RPMI7951 (cell line): Measurements from ENCODE around the gene IPCEF1. TPM values are rescaled to one million over a fixed set of nuclear protein-coding genes. Genes with fewer than 3 reads are reported as not detected.
A peak's percentile ranks its signal among the peaks of the same experiment; 100 is the strongest.

ENCODE experiments used
- DNase-seq: peaks from one replicate; pipeline ENCODE4 v3.0.0-alpha.2; 2012; ENCODE audit warnings: low read depth
- total RNA-seq: library from RNA; depleted of rRNA; stranded (reverse); fragments of >200 nt; shearing (Covaris generic); gene quantifications from 2 replicates; pipeline ENCODE4 v1.2.3, GENCODE V29; 2014; rRNA removed

IPCEF1 gene
- under 0.01 and 0.59 TPM in 2 replicates for total RNA-seq

GRCh38 chr6:154356690-154357089 lies at the start of gene IPCEF1:
Gene IPCEF1 (minus strand): TSS chr6:154356803. CDS start chr6:154265947, 90,856 bp downstream.
- no peak for DNase-seq

- no peak for DNase-seq
Observed at GRCh38 chr6:154406301-154406700, 49.7 kb upstream of the IPCEF1 start.

GRCh38 chr6:154404791-154405400 lies 48.3 kb upstream of the IPCEF1 start:
- peak; percentile 55 for DNase-seq

GRCh38 chr6:154403788-154404187 lies 47.2 kb upstream of the IPCEF1 start:
- peak; percentile 84 for DNase-seq

GRCh38 chr6:154402081-154402780 lies 45.6 kb upstream of the IPCEF1 start:
- no peak for DNase-seq

GRCh38 chr6:154399097-154399496 lies 42.5 kb upstream of the IPCEF1 start:
- DNase-seq = peak; percentile 59

- no peak for DNase-seq
Observed at GRCh38 chr6:154397491-154398195, 41.0 kb upstream of the IPCEF1 start.

- DNase-seq = no peak
Observed at GRCh38 chr6:154395878-154396277, 39.3 kb upstream of the IPCEF1 start.

- DNase-seq = no peak
Observed at GRCh38 chr6:154395316-154395715, 38.7 kb upstream of the IPCEF1 start.

GRCh38 chr6:154394571-154394970 lies 38.0 kb upstream of the IPCEF1 start:
- no peak for DNase-seq

GRCh38 chr6:154390034-154390433 lies 33.4 kb upstream of the IPCEF1 start:
- no peak for DNase-seq

- DNase-seq = no peak
Observed at GRCh38 chr6:154388803-154389202, 32.2 kb upstream of the IPCEF1 start.

GRCh38 chr6:154386848-154387717 lies 30.5 kb upstream of the IPCEF1 start:
- DNase-seq = peak; percentile 83

- DNase-seq = no peak
Observed at GRCh38 chr6:154384191-154384590, 27.6 kb upstream of the IPCEF1 start.

GRCh38 chr6:154383273-154383672 lies 26.7 kb upstream of the IPCEF1 start:
- no peak for DNase-seq

GRCh38 chr6:154382740-154383139 lies 26.1 kb upstream of the IPCEF1 start:
- DNase-seq = no peak

- no peak for DNase-seq
Observed at GRCh38 chr6:154381548-154381947, 24.9 kb upstream of the IPCEF1 start.

GRCh38 chr6:154380741-154381140 lies 24.1 kb upstream of the IPCEF1 start:
- no peak for DNase-seq

- DNase-seq = no peak
Observed at GRCh38 chr6:154379585-154379984, 23.0 kb upstream of the IPCEF1 start.

GRCh38 chr6:154378518-154378917 lies 21.9 kb upstream of the IPCEF1 start:
- no peak for DNase-seq

GRCh38 chr6:154377726-154378125 lies 21.1 kb upstream of the IPCEF1 start:
- no peak for DNase-seq

GRCh38 chr6:154373971-154374370 lies 17.4 kb upstream of the IPCEF1 start:
- DNase-seq = no peak
